ENCODE measurements around the gene DAPK2.

Gene DAPK2

GRCh38 chr15:63998489-63998888, 47.8 kb downstream of the DAPK2 start:
- H3K4ac ChIP-seq (ENCODE audit: low read depth in 1 of 2, low read length in 2 of 2): no peak overlapping the region
- H2BK15ac ChIP-seq (ENCODE audit: low read depth, poor library complexity, severe bottlenecking): no peak overlapping the region

GRCh38 chr15:63997715-63998442, 48.4 kb downstream of the DAPK2 start:
- Histone ChIP-seq H2AFZ (ENCODE audit: low read depth, low read length) (no peak overlapping the region), H3K9me3 (ENCODE audit: control insufficient read depth, low read length) (no peaks in the 10 kb centered on the region), H2BK5ac (ENCODE audit: low read depth, low read length, poor library complexity, severe bottlenecking) (no peak overlapping the region), H3K36me3 (ENCODE audit: control insufficient read depth in 1 of 2, insufficient read depth in 2 of 2, low read depth in 1 of 2, low read length in 2 of 2) (no peaks in the 10 kb centered on the region), H3K79me1 (replicated peaks; ENCODE audit: low read length, poor library complexity, severe bottlenecking) (no peaks in the 10 kb centered on the region), H3K4me3 (ENCODE audit: insufficient read depth in 1 of 2, low read depth in 1 of 2, low read length in 2 of 2) (no peak overlapping the region), H3K14ac (ENCODE audit: low read length in 2 of 2) (no peak overlapping the region), H2BK120ac (ENCODE audit: low read depth, low read length) (no peak overlapping the region), H3K4me1 (ENCODE audit: control insufficient read depth, insufficient read depth, low read depth, low read length) (peaks cover 12% of the 10 kb centered on the region), H3K23ac (ENCODE audit: low read length in 2 of 2) (no peak overlapping the region), H3K9ac (ENCODE audit: low read length) (no peak overlapping the region), H4K8ac (ENCODE audit: low read length) (no peak overlapping the region), H3K18ac (ENCODE audit: low read depth in 1 of 2, low read length in 2 of 2) (no peak overlapping the region), H3K27ac (ENCODE audit: low read length, poor library complexity, severe bottlenecking) (no peak overlapping the region), H2BK12ac (ENCODE audit: low read length in 2 of 2) (no peak overlapping the region), H3K4me2 (ENCODE audit: low read length, poor library complexity, severe bottlenecking) (no peak overlapping the region), H4K91ac (ENCODE audit: low read length) (no peak overlapping the region), H3K4ac (ENCODE audit: low read depth in 1 of 2, low read length in 2 of 2) (no peak overlapping the region), H2AK5ac (ENCODE audit: low read length, severe bottlenecking) (no peak overlapping the region), H3K27me3 (ENCODE audit: control insufficient read depth in 1 of 2, insufficient read depth in 1 of 2, low read length in 2 of 2) (peaks cover 0 to 31% of the 10 kb centered on the region in 2 experiments), H2BK15ac (ENCODE audit: low read depth, poor library complexity, severe bottlenecking) (no peak overlapping the region)
- WGBS: 85% methylated on average over 4 of the region's 4 CpGs
- peak; percentile 12 for DNase-seq

More at GRCh38 chr15:63998489-63998888, 47.8 kb downstream of the DAPK2 start:
- DNase-seq: peak; percentile 11
- Histone ChIP-seq H3K79me1 (replicated peaks; ENCODE audit: low read length, poor library complexity, severe bottlenecking) (no peaks in the 10 kb centered on the region), H3K23ac (ENCODE audit: low read length in 2 of 2) (no peak overlapping the region), H3K27ac (ENCODE audit: low read length, poor library complexity, severe bottlenecking) (no peak overlapping the region), H4K8ac (ENCODE audit: low read length) (no peak overlapping the region), H3K9ac (ENCODE audit: low read length) (no peak overlapping the region), H3K9me3 (ENCODE audit: control insufficient read depth, low read length) (no peaks in the 10 kb centered on the region), H3K18ac (ENCODE audit: low read depth in 1 of 2, low read length in 2 of 2) (no peak overlapping the region), H3K4me3 (ENCODE audit: insufficient read depth in 1 of 2, low read depth in 1 of 2, low read length in 2 of 2) (no peak overlapping the region), H3K4me2 (ENCODE audit: low read length, poor library complexity, severe bottlenecking) (no peak overlapping the region), H2AFZ (ENCODE audit: low read depth, low read length) (no peak overlapping the region), H2AK5ac (ENCODE audit: low read length, severe bottlenecking) (no peak overlapping the region), H3K36me3 (ENCODE audit: control insufficient read depth in 1 of 2, insufficient read depth in 2 of 2, low read depth in 1 of 2, low read length in 2 of 2) (no peaks in the 10 kb centered on the region), H4K91ac (ENCODE audit: low read length) (peak overlapping the region; percentile 74), H3K14ac (ENCODE audit: low read length in 2 of 2) (no peak overlapping the region), H2BK5ac (ENCODE audit: low read depth, low read length, poor library complexity, severe bottlenecking) (no peak overlapping the region), H3K4me1 (ENCODE audit: control insufficient read depth, insufficient read depth, low read depth, low read length) (peaks cover 12% of the 10 kb centered on the region), H2BK120ac (ENCODE audit: low read depth, low read length) (no peak overlapping the region), H3K27me3 (ENCODE audit: control insufficient read depth in 1 of 2, insufficient read depth in 1 of 2, low read length in 2 of 2) (peaks cover 0 to 34% of the 10 kb centered on the region in 2 experiments), H2BK12ac (ENCODE audit: low read length in 2 of 2) (no peak overlapping the region)
- WGBS: 72% methylated on average over 7 of the region's 8 CpGs

DNA sequence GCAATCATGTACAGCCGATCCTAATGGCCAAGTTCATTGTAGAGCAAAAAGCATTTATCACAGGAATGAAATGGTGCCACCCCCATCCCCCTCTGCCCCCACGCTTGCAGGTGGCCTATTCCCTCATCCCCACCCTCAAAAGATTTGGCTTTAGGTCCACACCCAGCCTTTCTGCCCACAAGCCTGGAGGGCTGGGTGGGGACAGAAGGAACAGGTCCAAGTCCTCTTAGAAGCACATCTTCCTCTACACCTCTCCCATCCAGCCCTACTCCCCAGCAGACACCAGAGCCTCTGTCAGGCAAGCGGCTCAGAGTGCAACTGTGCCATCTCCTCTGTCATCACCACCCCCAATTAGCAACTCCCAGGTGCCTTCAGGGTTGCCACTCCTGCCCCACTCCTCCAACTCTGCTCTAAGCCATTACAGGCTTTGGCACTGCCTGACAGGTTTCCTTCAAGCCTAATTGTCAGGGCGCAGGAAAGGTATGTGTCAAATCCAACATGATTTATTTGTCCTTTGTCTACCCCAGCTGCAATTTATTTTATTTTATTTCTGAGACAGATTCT, 49.4 kb downstream of the DAPK2 start:
- Histone ChIP-seq H3K4me1 (ENCODE audit: control insufficient read depth, insufficient read depth, low read depth, low read length) (peaks cover 12% of the 10 kb centered on the region), H2AFZ (ENCODE audit: low read depth, low read length) (no peak overlapping the region), H3K9ac (ENCODE audit: low read length) (no peak overlapping the region), H3K36me3 (ENCODE audit: control insufficient read depth in 1 of 2, insufficient read depth in 2 of 2, low read depth in 1 of 2, low read length in 2 of 2) (no peaks in the 10 kb centered on the region), H2AK5ac (ENCODE audit: low read length, severe bottlenecking) (no peak overlapping the region), H3K9me3 (ENCODE audit: control insufficient read depth, low read length) (no peaks in the 10 kb centered on the region), H2BK12ac (ENCODE audit: low read length in 2 of 2) (no peak overlapping the region), H3K27ac (ENCODE audit: low read length, poor library complexity, severe bottlenecking) (no peak overlapping the region), H3K4me3 (ENCODE audit: insufficient read depth in 1 of 2, low read depth in 1 of 2, low read length in 2 of 2) (no peak overlapping the region), H2BK5ac (ENCODE audit: low read depth, low read length, poor library complexity, severe bottlenecking) (no peak overlapping the region), H3K14ac (ENCODE audit: low read length in 2 of 2) (peak overlapping the region in 1 of 2 experiments; percentile 6), H3K4ac (ENCODE audit: low read depth in 1 of 2, low read length in 2 of 2) (no peak overlapping the region), H3K4me2 (ENCODE audit: low read length, poor library complexity, severe bottlenecking) (no peak overlapping the region), H3K27me3 (ENCODE audit: control insufficient read depth in 1 of 2, insufficient read depth in 1 of 2, low read length in 2 of 2) (peaks cover 0 to 32% of the 10 kb centered on the region in 2 experiments), H2BK15ac (ENCODE audit: low read depth, poor library complexity, severe bottlenecking) (no peak overlapping the region), H3K18ac (ENCODE audit: low read depth in 1 of 2, low read length in 2 of 2) (no peak overlapping the region), H4K8ac (ENCODE audit: low read length) (no peak overlapping the region), H4K91ac (ENCODE audit: low read length) (no peak overlapping the region), H3K23ac (ENCODE audit: low read length in 2 of 2) (no peak overlapping the region), H3K79me1 (replicated peaks; ENCODE audit: low read length, poor library complexity, severe bottlenecking) (no peaks in the 10 kb centered on the region), H2BK120ac (ENCODE audit: low read depth, low read length) (no peak overlapping the region)
- no peak for DNase-seq
- WGBS: 89% methylated on average over 4 of the region's 4 CpGs

GRCh38 chr15:63995789-63996188, 50.5 kb downstream of the DAPK2 start:
- no peaks in the 10 kb centered on the region for H3K36me3 ChIP-seq (ENCODE audit: control insufficient read depth in 1 of 2, insufficient read depth in 2 of 2, low read depth in 1 of 2, low read length in 2 of 2)
- H2BK5ac ChIP-seq (ENCODE audit: low read depth, low read length, poor library complexity, severe bottlenecking): no peak overlapping the region
- no peak overlapping the region for H2BK12ac ChIP-seq (ENCODE audit: low read length in 2 of 2)
- H2BK15ac ChIP-seq (ENCODE audit: low read depth, poor library complexity, severe bottlenecking): no peak overlapping the region
- peaks cover 0 to 30% of the 10 kb centered on the region in 2 experiments for H3K27me3 ChIP-seq (ENCODE audit: control insufficient read depth in 1 of 2, insufficient read depth in 1 of 2, low read length in 2 of 2)
- H3K9me3 ChIP-seq (ENCODE audit: control insufficient read depth, low read length): no peaks in the 10 kb centered on the region
- H3K79me1 ChIP-seq (replicated peaks; ENCODE audit: low read length, poor library complexity, severe bottlenecking): no peaks in the 10 kb centered on the region
- no peak overlapping the region for H2BK120ac ChIP-seq (ENCODE audit: low read depth, low read length)
- H3K4ac ChIP-seq (ENCODE audit: low read depth in 1 of 2, low read length in 2 of 2): no peak overlapping the region
- no peak overlapping the region for H4K91ac ChIP-seq (ENCODE audit: low read length)
- no peak overlapping the region for H3K18ac ChIP-seq (ENCODE audit: low read depth in 1 of 2, low read length in 2 of 2)
- H4K8ac ChIP-seq (ENCODE audit: low read length): no peak overlapping the region
- H3K14ac ChIP-seq (ENCODE audit: low read length in 2 of 2): peak overlapping the region in 1 of 2 experiments; percentile 44
- no peak for DNase-seq
- H3K4me1 ChIP-seq (ENCODE audit: control insufficient read depth, insufficient read depth, low read depth, low read length): peaks cover 13% of the 10 kb centered on the region
- no peak overlapping the region for H2AK5ac ChIP-seq (ENCODE audit: low read length, severe bottlenecking)
- no peak overlapping the region for H2AFZ ChIP-seq (ENCODE audit: low read depth, low read length)
- H3K23ac ChIP-seq (ENCODE audit: low read length in 2 of 2): no peak overlapping the region
- WGBS: 65% methylated on average over 1 of the region's 1 CpG
- H3K4me2 ChIP-seq (ENCODE audit: low read length, poor library complexity, severe bottlenecking): no peak overlapping the region
- no peak overlapping the region for H3K9ac ChIP-seq (ENCODE audit: low read length)
- no peak overlapping the region for H3K4me3 ChIP-seq (ENCODE audit: insufficient read depth in 1 of 2, low read depth in 1 of 2, low read length in 2 of 2)
- H3K27ac ChIP-seq (ENCODE audit: low read length, poor library complexity, severe bottlenecking): no peak overlapping the region
